LNCAP (cell line): ENCODE measurements around the gene ADAMTS19.

Experiments
- CTCF ChIP-seq: fragments of 450-650 bp; IDR thresholded peaks from 2 replicates; pipeline ENCODE4 v1.5.1; 2017; ENCODE audit warnings: mild to moderate bottlenecking

ADAMTS19 gene

GRCh38 chr5:129658801-129659200 lies 198.7 kb downstream of the ADAMTS19 start:
- TF ChIP-seq CTCF: no peak

- no peak for TF ChIP-seq CTCF
Observed at GRCh38 chr5:129661366-129662035, 201.4 kb downstream of the ADAMTS19 start.

- peak; percentile 86 for TF ChIP-seq CTCF
Observed at GRCh38 chr5:129664336-129664937, 204.3 kb downstream of the ADAMTS19 start.

GRCh38 chr5:129670957-129671500 lies 210.9 kb downstream of the ADAMTS19 start:
- TF ChIP-seq CTCF: no peak

- no peak for TF ChIP-seq CTCF
Observed at GRCh38 chr5:129672006-129672405, 211.9 kb downstream of the ADAMTS19 start.

GRCh38 chr5:129679671-129680070 lies 219.6 kb downstream of the ADAMTS19 start:
- no peak for TF ChIP-seq CTCF

- TF ChIP-seq CTCF: no peak
Observed at GRCh38 chr5:129687941-129688340, 227.8 kb downstream of the ADAMTS19 start.
